HEK293 (cell line): ENCODE results near the gene ERG.

Experiments used
- CTCF ChIA-PET: fragments of 350-600 bp; formaldehyde crosslinking; extraction: SDS; loops from one replicate; lab custom pipeline; 2021; ENCODE audit warnings: antibody characterized with exemption; lab: Yijun Ruan, JAX
- POLR2A ChIA-PET: fragments of 300-600 bp; formaldehyde crosslinking; extraction: SDS; loops from one replicate; lab custom pipeline; 2020; ENCODE audit warnings: antibody characterized with exemption, inconsistent platforms; lab: Yijun Ruan, JAX
- H3K27ac ChIP-seq: fragments of 200-500 bp; sonication (Bioruptor generic); 2 replicates; pipeline ENCODE4 v1.5.1; 2014; ENCODE audit warnings: low read depth, low read length, control low read depth, inconsistent platforms; ENCODE audit errors: extremely low read depth
- H3K36me3 ChIP-seq, 2 experiments: fragments of 200-500 bp in 1 of 2; sonication (Bioruptor generic) in 1 of 2; 1 replicate in 1 of 2; 2 replicates in 1 of 2; pipeline ENCODE4 v1.5.1; 2014 to 2017; ENCODE audit warnings: inconsistent platforms in 2 of 2, low read length in 2 of 2; ENCODE audit not compliant: control insufficient read depth in 2 of 2, insufficient read depth in 1 of 2
- H3K4me1 ChIP-seq: fragments of 200-500 bp; sonication (Bioruptor generic); 2 replicates; pipeline ENCODE4 v1.5.1; 2014; ENCODE audit warnings: mild to moderate bottlenecking, low read length, inconsistent platforms; ENCODE audit not compliant: control insufficient read depth, insufficient read depth
- H3K4me3 ChIP-seq: 2 replicates; pipeline ENCODE4 v1.5.1; 2011; ENCODE audit warnings: low read depth, mild to moderate bottlenecking, control low read depth, low read length, moderate library complexity
- H3K9me3 ChIP-seq: fragments of 200-500 bp; sonication (Bioruptor generic); 2 replicates; pipeline ENCODE4 v1.5.1; 2014; ENCODE audit warnings: low read depth, low read length, inconsistent platforms; ENCODE audit not compliant: control insufficient read depth, insufficient read depth
- CTCF ChIP-seq: fragments of 450-650 bp; formaldehyde crosslinking; IDR thresholded peaks from 2 replicates; pipeline ENCODE4 v1.5.1; 2016; ENCODE audit warnings: missing biosample characterization, missing genetic modification characterization
- MZF1 ChIP-seq: fragments of 450-650 bp; formaldehyde crosslinking; IDR thresholded peaks from 2 replicates; pipeline ENCODE4 v1.5.1; 2017; ENCODE audit warnings: missing biosample characterization, missing genetic modification characterization, borderline replicate concordance
- ZEB2 ChIP-seq: fragments of 450-650 bp; formaldehyde crosslinking; IDR thresholded peaks from 2 replicates; pipeline ENCODE4 v1.5.1; 2016; ENCODE audit warnings: missing biosample characterization, missing genetic modification characterization
- ZNF19 ChIP-seq: fragments of 450-650 bp; formaldehyde crosslinking; IDR thresholded peaks from 2 replicates; pipeline ENCODE4; 2016; ENCODE audit warnings: missing biosample characterization, missing genetic modification characterization, low read depth
- ZNF223 ChIP-seq: fragments of 450-650 bp; formaldehyde crosslinking; IDR thresholded peaks from 2 replicates; pipeline ENCODE4 v1.5.1; 2016; ENCODE audit warnings: missing biosample characterization, missing genetic modification characterization
- ZNF248 ChIP-seq: fragments of 450-650 bp; formaldehyde crosslinking; IDR thresholded peaks from 2 replicates; pipeline ENCODE4 v1.5.1; 2017; ENCODE audit warnings: missing biosample characterization, missing genetic modification characterization
- ZNF394 ChIP-seq: fragments of 450-650 bp; formaldehyde crosslinking; IDR thresholded peaks from 2 replicates; pipeline ENCODE4 v1.5.1; 2016; ENCODE audit warnings: missing biosample characterization, missing genetic modification characterization, mild to moderate bottlenecking, moderate library complexity, borderline replicate concordance
- ZNF423 ChIP-seq: fragments of 450-650 bp; formaldehyde crosslinking; IDR thresholded peaks from 2 replicates; pipeline ENCODE4 v1.5.1; 2016; ENCODE audit warnings: missing biosample characterization, missing genetic modification characterization
- ZNF677 ChIP-seq: fragments of 450-650 bp; IDR thresholded peaks from 2 replicates; pipeline ENCODE4 v1.5.0; 2018; ENCODE audit warnings: missing biosample characterization, mild to moderate bottlenecking, missing genetic modification characterization, moderate library complexity
- ZNF692 ChIP-seq: fragments of 450-650 bp; formaldehyde crosslinking; IDR thresholded peaks from 2 replicates; pipeline ENCODE4 v1.5.1; 2016; ENCODE audit warnings: missing biosample characterization, missing genetic modification characterization
- ZXDB ChIP-seq: fragments of 450-650 bp; formaldehyde crosslinking; IDR thresholded peaks from 2 replicates; pipeline ENCODE4 v1.5.1; 2016; ENCODE audit warnings: missing biosample characterization, missing genetic modification characterization
- TF ChIP-seq, protein P1 (sequence below): fragments of 450-650 bp; formaldehyde crosslinking; IDR thresholded peaks from 2 replicates; pipeline ENCODE4 v1.5.1; 2016; ENCODE audit warnings: missing biosample characterization, missing genetic modification characterization
- TF ChIP-seq, protein P2 (sequence below): fragments of 450-650 bp; formaldehyde crosslinking; IDR thresholded peaks from 2 replicates; pipeline ENCODE4 v1.5.1; 2016; ENCODE audit warnings: missing biosample characterization, missing genetic modification characterization
- TF ChIP-seq, protein P3 (sequence below): fragments of 450-650 bp; formaldehyde crosslinking; IDR thresholded peaks from 2 replicates; pipeline ENCODE4 v1.5.1; 2016; ENCODE audit warnings: missing biosample characterization, missing genetic modification characterization

The ERG gene

GRCh38 chr21:38354746-38355145 lies 143.5 kb downstream of the ERG start:
- no peak for TF ChIP-seq ZNF423 (tag by site-specific recombination)
- TF ChIP-seq ZNF248 (tag by site-specific recombination): no peak
- no peak for TF ChIP-seq ZNF223
- no peak for TF ChIP-seq ZNF677 (tag by site-specific recombination)

DNA sequence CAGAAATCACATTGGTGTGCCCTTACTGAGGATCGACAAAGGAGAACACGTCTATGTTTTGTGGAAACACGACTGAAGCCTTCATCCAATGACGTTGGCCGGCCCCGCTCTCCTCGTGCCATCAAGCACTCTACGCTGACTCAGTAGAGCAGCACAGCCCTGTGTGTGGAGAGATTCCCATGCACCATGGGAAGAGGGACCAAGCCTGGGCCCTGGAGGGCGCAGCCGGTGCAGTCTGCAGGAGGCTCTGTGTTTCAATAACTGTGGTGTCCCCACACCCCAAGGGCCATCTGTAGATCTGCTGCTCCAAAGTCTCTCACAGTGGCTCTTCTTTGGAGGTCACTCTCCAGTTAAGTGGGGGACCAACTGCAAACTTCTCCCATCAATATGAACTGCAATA lies 144.0 kb downstream of the ERG start:
- no peaks in the 10 kb centered on the region for H3K9me3 ChIP-seq
- TF ChIP-seq ZNF394: no peak
- no peak overlapping the region for H3K27ac ChIP-seq
- POLR2A ChIA-PET: no interaction called here
- CTCF ChIA-PET: interaction anchor here (1.0 to 13.2 kb wide), 14 partner anchors 21 to 653 kb away, joined by 3 to 378 read pairs (median 13); no protein-coding TSS in a partner anchor
- peaks cover 28% of the 10 kb centered on the region for H3K4me1 ChIP-seq
- no peaks in the 10 kb centered on the region for H3K36me3 ChIP-seq
- no peak overlapping the region for H3K4me3 ChIP-seq

More at GRCh38 chr21:38354746-38355145, 143.5 kb downstream of the ERG start:
- ChIA-PET CTCF (interaction anchor here (0.6 to 13.2 kb wide), 24 partner anchors 16 to 680 kb away, joined by 3 to 378 read pairs (median 4); no protein-coding TSS in a partner anchor), POLR2A (no interaction called here)
- no peaks in the 10 kb centered on the region for H3K36me3 ChIP-seq
- no peaks in the 10 kb centered on the region for H3K9me3 ChIP-seq
- H3K27ac ChIP-seq: no peak overlapping the region
- H3K4me1 ChIP-seq: peaks cover 24% of the 10 kb centered on the region
- no peak overlapping the region for H3K4me3 ChIP-seq

- ChIA-PET CTCF (interaction anchor here (0.6 to 13.2 kb wide), 56 partner anchors 9 to 1307 kb away, joined by 3 to 378 read pairs (median 4); no protein-coding TSS in a partner anchor), POLR2A (interaction anchor here (1.2 kb wide), 2 partner anchors 62 to 134 kb away, joined by 3 to 4 read pairs; no protein-coding TSS in a partner anchor)
- H3K4me3 ChIP-seq: no peak overlapping the region
- H3K4me1 ChIP-seq: peaks cover 34% of the 10 kb centered on the region
- H3K36me3 ChIP-seq: no peaks in the 10 kb centered on the region
- no peaks in the 10 kb centered on the region for H3K9me3 ChIP-seq
- peak overlapping the region; percentile 13; the same call in 1 of the 2 replicates for H3K27ac ChIP-seq
- TF ChIP-seq, protein P1, sequence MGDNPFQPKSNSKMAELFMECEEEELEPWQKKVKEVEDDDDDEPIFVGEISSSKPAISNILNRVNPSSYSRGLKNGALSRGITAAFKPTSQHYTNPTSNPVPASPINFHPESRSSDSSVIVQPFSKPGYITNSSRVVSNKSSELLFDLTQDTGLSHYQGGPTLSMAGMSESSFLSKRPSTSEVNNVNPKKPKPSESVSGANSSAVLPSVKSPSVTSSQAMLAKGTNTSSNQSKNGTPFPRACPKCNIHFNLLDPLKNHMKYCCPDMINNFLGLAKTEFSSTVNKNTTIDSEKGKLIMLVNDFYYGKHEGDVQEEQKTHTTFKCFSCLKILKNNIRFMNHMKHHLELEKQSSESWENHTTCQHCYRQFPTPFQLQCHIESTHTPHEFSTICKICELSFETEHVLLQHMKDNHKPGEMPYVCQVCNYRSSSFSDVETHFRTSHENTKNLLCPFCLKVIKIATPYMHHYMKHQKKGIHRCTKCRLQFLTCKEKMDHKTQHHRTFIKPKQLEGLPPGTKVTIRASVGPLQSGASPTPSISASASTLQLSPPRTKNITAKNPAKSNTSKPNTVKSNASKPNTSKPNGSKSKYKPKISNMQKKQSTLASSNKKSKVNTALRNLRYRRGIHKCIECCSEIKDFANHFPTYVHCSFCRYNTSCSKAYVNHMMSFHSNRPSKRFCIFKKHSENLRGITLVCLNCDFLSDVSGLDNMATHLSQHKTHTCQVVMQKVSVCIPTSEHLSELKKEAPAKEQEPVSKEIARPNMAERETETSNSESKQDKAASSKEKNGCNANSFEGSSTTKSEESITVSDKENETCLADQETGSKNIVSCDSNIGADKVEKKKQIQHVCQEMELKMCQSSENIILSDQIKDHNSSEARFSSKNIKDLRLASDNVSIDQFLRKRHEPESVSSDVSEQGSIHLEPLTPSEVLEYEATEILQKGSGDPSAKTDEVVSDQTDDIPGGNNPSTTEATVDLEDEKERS (tag by site-specific recombination): no peak
- TF ChIP-seq CTCF (tag by site-specific recombination) (peak; percentile 68; the same call in 1 of the 2 replicates), ZEB2 (no peak), MZF1 (tag by site-specific recombination) (peak; percentile 15; the same call in 1 of the 2 replicates), ZXDB (tag by site-specific recombination) (no peak), ZNF692 (0 out of 2 replicates have a peak, but pooled peaks have one; percentile 33), ZNF19 (tag by site-specific recombination) (no peak)
- TF ChIP-seq, protein P2, sequence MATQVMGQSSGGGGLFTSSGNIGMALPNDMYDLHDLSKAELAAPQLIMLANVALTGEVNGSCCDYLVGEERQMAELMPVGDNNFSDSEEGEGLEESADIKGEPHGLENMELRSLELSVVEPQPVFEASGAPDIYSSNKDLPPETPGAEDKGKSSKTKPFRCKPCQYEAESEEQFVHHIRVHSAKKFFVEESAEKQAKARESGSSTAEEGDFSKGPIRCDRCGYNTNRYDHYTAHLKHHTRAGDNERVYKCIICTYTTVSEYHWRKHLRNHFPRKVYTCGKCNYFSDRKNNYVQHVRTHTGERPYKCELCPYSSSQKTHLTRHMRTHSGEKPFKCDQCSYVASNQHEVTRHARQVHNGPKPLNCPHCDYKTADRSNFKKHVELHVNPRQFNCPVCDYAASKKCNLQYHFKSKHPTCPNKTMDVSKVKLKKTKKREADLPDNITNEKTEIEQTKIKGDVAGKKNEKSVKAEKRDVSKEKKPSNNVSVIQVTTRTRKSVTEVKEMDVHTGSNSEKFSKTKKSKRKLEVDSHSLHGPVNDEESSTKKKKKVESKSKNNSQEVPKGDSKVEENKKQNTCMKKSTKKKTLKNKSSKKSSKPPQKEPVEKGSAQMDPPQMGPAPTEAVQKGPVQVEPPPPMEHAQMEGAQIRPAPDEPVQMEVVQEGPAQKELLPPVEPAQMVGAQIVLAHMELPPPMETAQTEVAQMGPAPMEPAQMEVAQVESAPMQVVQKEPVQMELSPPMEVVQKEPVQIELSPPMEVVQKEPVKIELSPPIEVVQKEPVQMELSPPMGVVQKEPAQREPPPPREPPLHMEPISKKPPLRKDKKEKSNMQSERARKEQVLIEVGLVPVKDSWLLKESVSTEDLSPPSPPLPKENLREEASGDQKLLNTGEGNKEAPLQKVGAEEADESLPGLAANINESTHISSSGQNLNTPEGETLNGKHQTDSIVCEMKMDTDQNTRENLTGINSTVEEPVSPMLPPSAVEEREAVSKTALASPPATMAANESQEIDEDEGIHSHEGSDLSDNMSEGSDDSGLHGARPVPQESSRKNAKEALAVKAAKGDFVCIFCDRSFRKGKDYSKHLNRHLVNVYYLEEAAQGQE (tag by site-specific recombination): no peak
- TF ChIP-seq, protein P3, sequence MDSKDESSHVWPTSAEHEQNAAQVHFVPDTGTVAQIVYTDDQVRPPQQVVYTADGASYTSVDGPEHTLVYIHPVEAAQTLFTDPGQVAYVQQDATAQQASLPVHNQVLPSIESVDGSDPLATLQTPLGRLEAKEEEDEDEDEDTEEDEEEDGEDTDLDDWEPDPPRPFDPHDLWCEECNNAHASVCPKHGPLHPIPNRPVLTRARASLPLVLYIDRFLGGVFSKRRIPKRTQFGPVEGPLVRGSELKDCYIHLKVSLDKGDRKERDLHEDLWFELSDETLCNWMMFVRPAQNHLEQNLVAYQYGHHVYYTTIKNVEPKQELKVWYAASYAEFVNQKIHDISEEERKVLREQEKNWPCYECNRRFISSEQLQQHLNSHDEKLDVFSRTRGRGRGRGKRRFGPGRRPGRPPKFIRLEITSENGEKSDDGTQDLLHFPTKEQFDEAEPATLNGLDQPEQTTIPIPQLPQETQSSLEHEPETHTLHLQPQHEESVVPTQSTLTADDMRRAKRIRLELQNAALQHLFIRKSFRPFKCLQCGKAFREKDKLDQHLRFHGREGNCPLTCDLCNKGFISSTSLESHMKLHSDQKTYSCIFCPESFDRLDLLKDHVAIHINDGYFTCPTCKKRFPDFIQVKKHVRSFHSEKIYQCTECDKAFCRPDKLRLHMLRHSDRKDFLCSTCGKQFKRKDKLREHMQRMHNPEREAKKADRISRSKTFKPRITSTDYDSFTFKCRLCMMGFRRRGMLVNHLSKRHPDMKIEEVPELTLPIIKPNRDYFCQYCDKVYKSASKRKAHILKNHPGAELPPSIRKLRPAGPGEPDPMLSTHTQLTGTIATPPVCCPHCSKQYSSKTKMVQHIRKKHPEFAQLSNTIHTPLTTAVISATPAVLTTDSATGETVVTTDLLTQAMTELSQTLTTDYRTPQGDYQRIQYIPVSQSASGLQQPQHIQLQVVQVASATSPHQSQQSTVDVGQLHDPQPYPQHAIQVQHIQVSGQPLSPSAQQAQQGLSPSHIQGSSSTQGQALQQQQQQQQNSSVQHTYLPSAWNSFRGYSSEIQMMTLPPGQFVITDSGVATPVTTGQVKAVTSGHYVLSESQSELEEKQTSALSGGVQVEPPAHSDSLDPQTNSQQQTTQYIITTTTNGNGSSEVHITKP (tag by site-specific recombination): peak; percentile 13; the same call in 1 of the 2 replicates
These were observed 145.6 kb downstream of the ERG start for GRCh38 chr21:38352536-38353219.
